K562 (cell line): ENCODE results near the gene USP48.

ENCODE experiments used
- HNRNPLL ChIP-seq: fragments of 200-400 bp; formaldehyde crosslinking; IDR thresholded peaks from 2 replicates; pipeline ENCODE4 v1.6.1; 2017; ENCODE audit warnings: low read length, low read depth, mild to moderate bottlenecking; ENCODE audit not compliant: poor library complexity, severe bottlenecking
- YBX1 ChIP-seq: fragments of 450-650 bp; IDR thresholded peaks from 2 replicates; pipeline ENCODE4 v1.7.1; 2016; ENCODE audit warnings: mild to moderate bottlenecking
- ZNF140 ChIP-seq: fragments of 250-450 bp; sonication (Bioruptor Pico); IDR thresholded peaks from 2 replicates; pipeline ENCODE4 v1.8.0; 2021; ENCODE audit warnings: moderate library complexity, mild to moderate bottlenecking, inconsistent platforms

- no peak for TF ChIP-seq YBX1
- no peak for TF ChIP-seq ZNF140 (CRISPR knock-in tag)
- TF ChIP-seq HNRNPLL, result no peak
Measured at GRCh38 chr1:21778405-21778727, 4.6 kb downstream of the USP48 start.
